Sigmoid colon (tissue), 7 donors: ENCODE data around the gene COL11A1. TPM values are rescaled to one million over a fixed set of nuclear protein-coding genes. Genes with fewer than 3 reads are reported as not detected.

ENCODE experiments used
- DNase-seq: peaks from one replicate; pipeline ENCODE4 v3.0.0-alpha.2; 2019
- H3K27ac ChIP-seq, 4 donors: fragments of 200-600 bp; sonication (generic); one replicate each; pipeline ENCODE4 v1.5.1; 2016 to 2019; ENCODE audit warnings: mild to moderate bottlenecking in 1 of 4
- H3K27me3 ChIP-seq, 3 donors: fragments of 200-600 bp; sonication (generic); one replicate each; pipeline ENCODE4 v1.5.1; 2019; ENCODE audit warnings: mild to moderate bottlenecking in 1 of 3
- H3K36me3 ChIP-seq, 4 donors: fragments of 200-600 bp; sonication (generic); one replicate each; pipeline ENCODE4 v1.5.1; 2016 to 2019
- H3K4me1 ChIP-seq, 4 donors: fragments of 200-600 bp; sonication (generic); one replicate each; pipeline ENCODE4 v1.5.1; 2017 to 2019
- H3K4me3 ChIP-seq, 4 donors: fragments of 200-600 bp; sonication (generic); one replicate each; pipeline ENCODE4 v1.5.1; 2017 to 2019; ENCODE audit warnings: mild to moderate bottlenecking in 2 of 4, moderate library complexity in 1 of 4
- H3K9me3 ChIP-seq, 4 donors: fragments of 200-600 bp in 3 of 4; sonication (generic) in 3 of 4; one replicate each; pipeline versions ENCODE4 v1.5.1 to v1.6.1; 2013 to 2019
- CTCF ChIP-seq, 4 experiments: fragments of 450-650 bp in 3 of 4; fragments of 200-600 bp in 1 of 4; IDR thresholded peaks; one replicate each; pipeline ENCODE4 v1.5.1; 2016 to 2019; ENCODE audit warnings: antibody characterized with exemption in 4 of 4, mild to moderate bottlenecking in 3 of 4, moderate library complexity in 2 of 4
- EP300 ChIP-seq, 4 donors: sonication (generic); formaldehyde crosslinking; IDR thresholded peaks; one replicate each; pipeline ENCODE4 v1.6.1; 2017; ENCODE audit warnings: antibody characterized with exemption in 4 of 4
- POLR2A ChIP-seq, 2 donors: fragments of 450-650 bp; IDR thresholded peaks; one replicate each; pipeline ENCODE4 v1.6.1; 2016; ENCODE audit warnings: antibody characterized with exemption in 2 of 2, mild to moderate bottlenecking in 2 of 2, moderate library complexity in 2 of 2
- POLR2AphosphoS5 ChIP-seq, 4 donors: sonication (generic); formaldehyde crosslinking; IDR thresholded peaks; one replicate each; pipeline ENCODE4 v1.6.1; 2017; ENCODE audit warnings: antibody characterized with exemption in 4 of 4
- WGBS, 2 donors: extraction: QIAGEN DNeasy Blood & Tissue Kit; methylation state at CpG; one replicate each; pipeline ENCODE4 v1.1.7; 2013; 5-methylcytosine and 5-hydroxymethylcytosine counted together
- intact Hi-C: fragments of 100-400 bp; cut with DNase I; formaldehyde crosslinking; loops from one replicate; pipeline ENCODE4 v1.15.1; 2023
- polyA plus RNA-seq, 3 donors: library from polyadenylated mRNA; stranded (reverse); fragments of 200-250 nt; gene quantifications; one replicate each; pipeline ENCODE4 v1.2.3, GENCODE V29; 2013
- total RNA-seq, 4 donors: library from RNA; depleted of rRNA; stranded (reverse); fragments of >200 nt; gene quantifications; one replicate each; pipeline ENCODE4 v1.1.0, GENCODE V29; 2016
- donor health status: healthy with polysubstance abuse.
- donor health status: Bipolar disorder and iron deficiency.
- donor health status: healthy.

COL11A1 gene
- total and polyA plus RNA-seq, 7 donors, result 0.36 to 1.4 (median 0.99) TPM; not detected in 2

GRCh38 chr1:102970496-102971078, 137.7 kb downstream of the COL11A1 start:
- no peaks in the 10 kb centered on the region for H3K27me3 ChIP-seq
- H3K9me3 ChIP-seq, result no peaks in the 10 kb centered on the region
- H3K36me3 ChIP-seq, result no peaks in the 10 kb centered on the region
- no peak for DNase-seq
- H3K4me1 ChIP-seq, result no peaks in the 10 kb centered on the region
- intact Hi-C loops, result no loop called here
- WGBS, 2 donors, result 55 to 64% methylated on average over 17 of the region's 17 CpGs
- TF ChIP-seq POLR2A (IDR thresholded peaks at IDR 0.05), result no peak
- TF ChIP-seq CTCF (IDR thresholded peaks at IDR 0.05), result peak in 1 of 4 experiments; percentile 59
- H3K27ac ChIP-seq, result no peak overlapping the region
- H3K4me3 ChIP-seq, result no peak overlapping the region

GRCh38 chr1:102967786-102968185, 140.5 kb downstream of the COL11A1 start:
- Histone ChIP-seq H3K4me3 (no peak overlapping the region), H3K4me1 (no peaks in the 10 kb centered on the region), H3K27me3 (no peaks in the 10 kb centered on the region), H3K27ac (no peak overlapping the region), H3K36me3 (no peaks in the 10 kb centered on the region), H3K9me3 (no peaks in the 10 kb centered on the region)
- 56 to 78% methylated on average over 1 of the region's 1 CpG for WGBS, 2 donors
- DNase-seq, result no peak
- TF ChIP-seq POLR2AphosphoS5 (IDR thresholded peaks at IDR 0.05) (no peak), EP300 (IDR thresholded peaks at IDR 0.05) (no peak), CTCF (IDR thresholded peaks at IDR 0.05) (no peak), POLR2A (IDR thresholded peaks at IDR 0.05) (no peak)
- intact Hi-C loops, result no loop called here

GRCh38 chr1:102961549-102961948, 146.8 kb downstream of the COL11A1 start:
- Histone ChIP-seq H3K4me3 (no peak overlapping the region), H3K27me3 (no peaks in the 10 kb centered on the region), H3K4me1 (no peaks in the 10 kb centered on the region), H3K27ac (no peak overlapping the region), H3K9me3 (no peaks in the 10 kb centered on the region), H3K36me3 (no peaks in the 10 kb centered on the region)
- TF ChIP-seq POLR2A (IDR thresholded peaks at IDR 0.05), result no peak
- no peak for TF ChIP-seq POLR2AphosphoS5 (IDR thresholded peaks at IDR 0.05)
- no peak for TF ChIP-seq CTCF (IDR thresholded peaks at IDR 0.05)
- TF ChIP-seq EP300 (IDR thresholded peaks at IDR 0.05), result no peak
- 85 to 89% methylated on average over 2 of the region's 2 CpGs for WGBS, 2 donors
- intact Hi-C loops, result no loop called here
- no peak for DNase-seq

- 89 to 91% methylated on average over 14 of the region's 14 CpGs for WGBS, 2 donors
- TF ChIP-seq CTCF (IDR thresholded peaks at IDR 0.05), result no peak
- no peak for TF ChIP-seq POLR2A (IDR thresholded peaks at IDR 0.05)
- no peak for TF ChIP-seq POLR2AphosphoS5 (IDR thresholded peaks at IDR 0.05)
- no peak for TF ChIP-seq EP300 (IDR thresholded peaks at IDR 0.05)
- H3K27ac ChIP-seq, result no peak overlapping the region
- intact Hi-C loops, result no loop called here
- no peaks in the 10 kb centered on the region for H3K27me3 ChIP-seq
- no peaks in the 10 kb centered on the region for H3K9me3 ChIP-seq
- DNase-seq, result no peak
- H3K4me3 ChIP-seq, result no peak overlapping the region
- no peaks in the 10 kb centered on the region for H3K36me3 ChIP-seq
- no peaks in the 10 kb centered on the region for H3K4me1 ChIP-seq
These were observed 153.7 kb downstream of the COL11A1 start for GRCh38 chr1:102954576-102954975.

- DNase-seq, result no peak
- Histone ChIP-seq H3K4me1 (no peaks in the 10 kb centered on the region), H3K27me3 (no peaks in the 10 kb centered on the region), H3K36me3 (no peaks in the 10 kb centered on the region), H3K27ac (no peak overlapping the region), H3K4me3 (no peak overlapping the region), H3K9me3 (no peaks in the 10 kb centered on the region)
- no peak for TF ChIP-seq EP300 (IDR thresholded peaks at IDR 0.05)
- no peak for TF ChIP-seq POLR2AphosphoS5 (IDR thresholded peaks at IDR 0.05)
- TF ChIP-seq POLR2A (IDR thresholded peaks at IDR 0.05), result no peak
- no peak for TF ChIP-seq CTCF (IDR thresholded peaks at IDR 0.05)
- intact Hi-C loops, result no loop called here
These were observed 155.9 kb downstream of the COL11A1 start for GRCh38 chr1:102952400-102952799.
